ENCODE data around the gene PLK1.

The PLK1 gene

DNA sequence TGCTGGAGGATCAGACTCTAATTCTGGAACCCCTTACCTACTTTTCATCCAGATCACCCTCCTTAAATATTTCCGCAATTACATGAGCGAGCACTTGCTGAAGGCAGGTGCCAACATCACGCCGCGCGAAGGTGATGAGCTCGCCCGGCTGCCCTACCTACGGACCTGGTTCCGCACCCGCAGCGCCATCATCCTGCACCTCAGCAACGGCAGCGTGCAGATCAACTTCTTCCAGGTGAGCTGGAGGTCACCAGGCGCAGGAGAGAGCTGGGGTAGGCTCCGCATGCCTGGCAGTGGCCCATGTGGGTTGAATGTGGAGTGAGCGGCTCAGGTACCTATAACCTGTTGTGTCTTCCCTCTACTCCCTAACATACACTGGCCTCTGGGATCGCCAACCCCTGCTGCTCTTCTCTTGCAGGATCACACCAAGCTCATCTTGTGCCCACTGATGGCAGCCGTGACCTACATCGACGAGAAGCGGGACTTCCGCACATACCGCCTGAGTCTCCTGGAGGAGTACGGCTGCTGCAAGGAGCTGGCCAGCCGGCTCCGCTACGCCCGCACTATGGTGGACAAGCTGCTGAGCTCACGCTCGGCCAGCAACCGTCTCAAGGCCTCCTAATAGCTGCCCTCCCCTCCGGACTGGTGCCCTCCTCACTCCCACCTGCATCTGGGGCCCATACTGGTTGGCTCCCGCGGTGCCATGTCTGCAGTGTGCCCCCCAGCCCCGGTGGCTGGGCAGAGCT, 10.9 kb downstream of the PLK1 start:
- in situ Hi-C loops (cut with MboI; ENCODE audit: low pct_unique_long_range_greater_than_20kb, low sequenced_read_pairs, unreplicated experiment), result no loop called here
- TF ChIP-seq, protein P1, sequence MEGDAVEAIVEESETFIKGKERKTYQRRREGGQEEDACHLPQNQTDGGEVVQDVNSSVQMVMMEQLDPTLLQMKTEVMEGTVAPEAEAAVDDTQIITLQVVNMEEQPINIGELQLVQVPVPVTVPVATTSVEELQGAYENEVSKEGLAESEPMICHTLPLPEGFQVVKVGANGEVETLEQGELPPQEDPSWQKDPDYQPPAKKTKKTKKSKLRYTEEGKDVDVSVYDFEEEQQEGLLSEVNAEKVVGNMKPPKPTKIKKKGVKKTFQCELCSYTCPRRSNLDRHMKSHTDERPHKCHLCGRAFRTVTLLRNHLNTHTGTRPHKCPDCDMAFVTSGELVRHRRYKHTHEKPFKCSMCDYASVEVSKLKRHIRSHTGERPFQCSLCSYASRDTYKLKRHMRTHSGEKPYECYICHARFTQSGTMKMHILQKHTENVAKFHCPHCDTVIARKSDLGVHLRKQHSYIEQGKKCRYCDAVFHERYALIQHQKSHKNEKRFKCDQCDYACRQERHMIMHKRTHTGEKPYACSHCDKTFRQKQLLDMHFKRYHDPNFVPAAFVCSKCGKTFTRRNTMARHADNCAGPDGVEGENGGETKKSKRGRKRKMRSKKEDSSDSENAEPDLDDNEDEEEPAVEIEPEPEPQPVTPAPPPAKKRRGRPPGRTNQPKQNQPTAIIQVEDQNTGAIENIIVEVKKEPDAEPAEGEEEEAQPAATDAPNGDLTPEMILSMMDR (IDR thresholded peaks at IDR 0.05; ENCODE audit: extremely low read depth, insufficient read depth, missing control alignments), result no peak
- DNase-seq (ENCODE audit: low spot score), result no peak

DNA sequence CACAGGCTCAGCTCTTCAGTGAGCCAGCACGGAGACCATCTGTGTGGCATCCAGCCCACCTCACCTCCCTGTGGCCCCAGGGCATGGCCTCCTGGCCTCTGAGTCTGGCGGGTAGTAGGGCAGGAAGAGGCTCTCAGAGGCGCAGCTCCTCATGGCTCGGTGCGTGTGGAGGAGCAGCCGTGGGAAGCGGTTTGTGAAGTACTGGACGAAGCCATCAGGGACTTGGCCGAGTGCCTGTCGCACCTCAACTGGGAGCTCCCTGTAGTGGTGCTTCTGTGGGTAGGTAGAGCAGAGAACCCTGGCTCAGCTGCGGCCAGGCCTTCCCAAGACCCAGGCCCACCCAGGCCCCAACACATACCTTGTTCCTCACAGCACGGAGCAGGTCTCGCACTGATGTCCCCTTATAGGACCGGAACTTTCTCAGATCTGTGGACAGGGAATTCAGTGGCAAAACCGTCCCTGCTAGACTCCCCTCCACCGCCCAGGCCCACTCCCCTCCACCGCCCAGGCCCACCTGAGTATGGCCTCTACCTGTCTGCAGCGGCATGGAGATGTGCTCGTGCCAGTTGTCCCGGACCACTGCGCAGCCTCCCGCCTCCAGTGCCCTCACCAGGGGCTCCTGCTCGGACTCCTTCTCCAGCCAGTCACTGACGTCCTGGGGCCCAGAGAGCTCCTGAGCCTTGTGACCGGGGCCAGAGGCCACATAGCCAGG, 12.2 kb downstream of the PLK1 start:
- TF ChIP-seq, protein P1 (IDR thresholded peaks at IDR 0.05; ENCODE audit: extremely low read depth, insufficient read depth, missing control alignments), result no peak
- no peak for DNase-seq (ENCODE audit: low spot score)
- in situ Hi-C loops (cut with MboI; ENCODE audit: low pct_unique_long_range_greater_than_20kb, low sequenced_read_pairs, unreplicated experiment), result no loop called here

DNA sequence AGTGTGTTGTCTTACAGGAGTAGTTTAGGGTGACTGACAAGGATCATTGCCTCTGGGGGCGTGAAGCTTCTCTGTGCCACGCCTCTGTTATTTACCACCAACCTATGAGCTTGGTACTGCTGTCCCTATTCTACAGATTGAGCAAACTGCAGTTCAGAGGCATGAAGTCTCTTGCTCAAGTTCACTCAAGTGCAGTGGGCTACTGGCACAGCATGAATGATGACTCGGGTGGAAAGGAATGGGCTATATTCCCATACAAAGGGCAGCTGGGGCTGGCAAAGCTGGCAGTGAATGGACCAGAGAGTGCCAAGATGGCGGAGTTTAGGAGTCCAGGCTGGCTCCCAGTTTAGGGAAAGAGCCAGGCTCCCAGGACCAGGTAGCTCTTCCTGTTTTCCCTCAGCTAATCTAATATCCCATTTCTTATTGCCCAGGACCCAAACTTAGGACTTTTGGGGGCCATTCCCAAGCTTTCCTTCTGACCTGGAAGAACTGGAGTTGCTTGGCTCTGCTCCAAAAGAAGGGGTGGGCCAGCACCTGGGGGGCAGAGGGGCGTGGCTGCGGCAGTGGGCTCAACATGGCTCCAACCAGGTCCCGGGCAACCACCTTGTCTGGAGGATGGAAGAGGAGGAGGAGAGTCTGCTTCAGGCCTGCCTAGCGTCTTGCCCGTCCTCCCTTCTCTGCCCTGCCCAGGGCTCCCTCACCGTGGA, 12.9 kb downstream of the PLK1 start:
- TF ChIP-seq, protein P1 (IDR thresholded peaks at IDR 0.05; ENCODE audit: extremely low read depth, insufficient read depth, missing control alignments), result no peak
- in situ Hi-C loops (cut with MboI; ENCODE audit: low pct_unique_long_range_greater_than_20kb, low sequenced_read_pairs, unreplicated experiment), result no loop called here
- no peak for DNase-seq (ENCODE audit: low spot score)

DNA sequence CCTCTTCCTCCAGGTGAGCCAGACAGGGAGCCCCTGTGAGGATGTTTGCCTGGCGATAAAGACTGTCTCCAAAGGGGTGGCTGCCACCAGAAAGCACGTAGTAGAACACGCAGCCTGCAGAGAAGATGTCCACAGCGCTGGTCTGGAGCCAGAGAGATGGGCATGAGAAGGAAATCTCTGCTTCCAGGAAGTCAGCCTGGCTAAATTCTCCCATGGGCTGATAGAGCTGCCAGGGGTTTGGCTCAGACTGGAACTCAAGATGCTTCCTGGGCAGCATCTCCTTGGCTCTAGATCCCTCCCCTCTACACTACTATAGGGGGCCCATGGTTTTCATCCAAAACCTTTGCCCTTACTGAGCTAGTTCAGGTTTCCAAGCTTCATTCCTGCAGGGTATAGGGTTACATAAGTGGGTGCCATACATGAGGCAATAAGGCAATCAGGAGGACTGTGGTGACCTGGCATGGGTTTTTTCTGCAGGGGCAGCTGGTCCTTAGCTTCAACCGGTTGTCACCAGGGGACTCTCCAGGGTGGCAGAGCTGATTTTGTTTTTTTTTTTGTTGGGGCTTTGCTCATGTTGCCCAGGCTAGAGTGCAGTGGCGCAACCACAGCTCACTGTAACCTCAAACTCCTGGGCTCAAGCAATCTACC, 13.6 kb downstream of the PLK1 start:
- no peak for DNase-seq (ENCODE audit: low spot score)
- TF ChIP-seq, protein P1 (IDR thresholded peaks at IDR 0.05; ENCODE audit: extremely low read depth, insufficient read depth, missing control alignments), result no peak
- in situ Hi-C loops (cut with MboI; ENCODE audit: low pct_unique_long_range_greater_than_20kb, low sequenced_read_pairs, unreplicated experiment), result no loop called here

DNA sequence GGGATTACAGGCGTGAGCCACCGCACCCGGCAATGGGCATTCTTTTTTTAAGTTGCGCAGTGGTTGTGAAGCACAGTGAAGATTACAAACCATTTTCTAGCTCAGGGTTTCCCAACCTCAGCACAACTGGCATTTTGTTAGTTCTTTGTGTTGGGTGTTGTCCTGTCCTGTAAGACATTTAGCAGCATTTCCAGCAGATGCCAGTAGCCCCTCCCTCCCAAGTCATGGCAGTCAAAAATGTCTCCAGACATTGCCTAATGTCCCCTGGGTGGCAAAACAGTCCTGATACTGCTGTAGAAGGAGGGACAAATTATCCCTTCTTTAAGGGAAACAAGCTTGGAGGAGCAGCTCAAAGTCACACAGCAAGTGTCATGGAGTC, 15.6 kb downstream of the PLK1 start:
- TF ChIP-seq, protein P1 (IDR thresholded peaks at IDR 0.05; ENCODE audit: extremely low read depth, insufficient read depth, missing control alignments), result no peak
- no peak for DNase-seq (ENCODE audit: low spot score)
- in situ Hi-C loops (cut with MboI; ENCODE audit: low pct_unique_long_range_greater_than_20kb, low sequenced_read_pairs, unreplicated experiment), result no loop called here

DNA sequence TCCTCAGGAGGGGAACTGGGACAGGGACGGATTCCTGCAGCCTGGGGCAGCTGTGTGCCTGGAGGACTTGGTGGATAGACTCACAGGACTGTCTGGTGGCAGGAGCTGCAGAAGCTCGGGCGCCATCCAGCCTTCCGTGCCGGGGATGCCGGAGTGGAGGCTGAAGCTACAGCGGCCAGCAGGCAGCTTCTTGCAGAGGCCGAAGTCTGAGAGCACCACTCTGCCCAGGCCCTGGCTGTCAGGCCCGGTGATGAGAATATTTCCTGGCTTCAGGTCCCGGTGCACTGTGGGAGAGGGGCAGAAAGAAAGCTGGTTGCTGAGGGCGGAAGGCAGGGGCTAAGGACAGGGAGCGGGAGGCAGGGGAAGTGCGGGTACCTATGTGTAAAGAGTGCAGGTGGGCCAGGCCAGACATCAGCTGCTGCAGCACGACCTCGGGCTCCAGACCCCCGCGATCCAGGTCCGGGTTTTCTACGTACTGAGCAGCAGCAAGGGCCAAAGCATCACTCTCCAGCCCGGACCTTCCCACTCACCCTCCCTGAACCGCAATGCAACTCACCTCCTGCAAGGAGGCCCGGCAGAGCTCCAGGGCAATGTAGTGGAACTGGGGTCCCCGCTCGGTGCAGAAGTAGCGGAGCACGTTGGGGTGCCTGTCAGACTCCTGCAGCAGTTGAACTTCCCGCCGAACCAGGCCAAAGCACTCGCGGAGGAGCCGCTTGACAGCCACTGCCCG, 16.1 kb downstream of the PLK1 start:
- DNase-seq (ENCODE audit: low spot score), result no peak
- in situ Hi-C loops (cut with MboI; ENCODE audit: low pct_unique_long_range_greater_than_20kb, low sequenced_read_pairs, unreplicated experiment), result no loop called here
- TF ChIP-seq, protein P1 (IDR thresholded peaks at IDR 0.05; ENCODE audit: extremely low read depth, insufficient read depth, missing control alignments), result no peak
